WTC11 (cell line): ENCODE data around the gene HTR6.

Experiments
- ESRRA ChIP-seq: sonication (generic); formaldehyde crosslinking; IDR thresholded peaks from 2 replicates; pipeline ENCODE4 v1.8.1; 2022; ENCODE audit warnings: mild to moderate bottlenecking, missing genetic modification reagents, borderline replicate concordance
- GABPB1 ChIP-seq: sonication (generic); formaldehyde crosslinking; IDR thresholded peaks from 2 replicates; pipeline ENCODE4 v1.8.1; 2023; ENCODE audit warnings: mild to moderate bottlenecking, missing genetic modification reagents
- JAZF1 ChIP-seq: fragments of 250-450 bp; sonication (Bioruptor Pico); IDR thresholded peaks from 2 replicates; pipeline ENCODE4 v1.9.0; 2021; ENCODE audit warnings: moderate library complexity, mild to moderate bottlenecking, inconsistent platforms
- KAT7 ChIP-seq: sonication (generic); formaldehyde crosslinking; IDR thresholded peaks from 2 replicates; pipeline ENCODE4 v1.8.1; 2023; ENCODE audit warnings: missing genetic modification reagents, mild to moderate bottlenecking, borderline replicate concordance
- RELA ChIP-seq: sonication (generic); formaldehyde crosslinking; IDR thresholded peaks from 2 replicates; pipeline ENCODE4 v1.8.1; 2022; ENCODE audit warnings: missing genetic modification reagents, mild to moderate bottlenecking, borderline replicate concordance
- RORB ChIP-seq: fragments of 250-450 bp; sonication (Bioruptor Pico); IDR thresholded peaks from 2 replicates; pipeline ENCODE4 v1.9.0; 2021; ENCODE audit warnings: mild to moderate bottlenecking
- SOX15 ChIP-seq: fragments of 250-450 bp; sonication (Bioruptor Pico); IDR thresholded peaks from 2 replicates; pipeline ENCODE4 v1.9.0; 2021; ENCODE audit warnings: mild to moderate bottlenecking
- TEAD4 ChIP-seq: sonication (generic); formaldehyde crosslinking; IDR thresholded peaks from 2 replicates; pipeline ENCODE4 v1.8.0; 2022; ENCODE audit warnings: mild to moderate bottlenecking, missing genetic modification reagents
- ZNF138 ChIP-seq: sonication (generic); formaldehyde crosslinking; conservative IDR thresholded peaks from 2 replicates; pipeline ENCODE4 v1.8.1; 2022; ENCODE audit warnings: mild to moderate bottlenecking, moderate library complexity, missing genetic modification reagents
- ZNF232 ChIP-seq: sonication (generic); formaldehyde crosslinking; IDR thresholded peaks from 2 replicates; pipeline ENCODE4 v1.8.0; 2022; ENCODE audit warnings: mild to moderate bottlenecking, missing genetic modification reagents
- TF ChIP-seq, protein P1 (sequence below): fragments of 200-600 bp; IDR thresholded peaks from 2 replicates; pipeline ENCODE4 v1.8.0; 2022; ENCODE audit warnings: antibody characterized with exemption
- TF ChIP-seq, protein P2 (sequence below): fragments of 250-450 bp; sonication (Bioruptor Pico); IDR thresholded peaks from 2 replicates; pipeline ENCODE4 v1.9.0; 2021; ENCODE audit warnings: mild to moderate bottlenecking
- TF ChIP-seq, protein P3 (sequence below): sonication (generic); formaldehyde crosslinking; conservative IDR thresholded peaks from 2 replicates; pipeline ENCODE4 v1.8.1; 2023; ENCODE audit warnings: mild to moderate bottlenecking, low read depth, missing genetic modification reagents, moderate library complexity
- TF ChIP-seq, protein P4 (sequence below): sonication (generic); formaldehyde crosslinking; IDR thresholded peaks from 2 replicates; pipeline ENCODE4 v1.8.1; 2022; ENCODE audit warnings: missing genetic modification reagents, borderline replicate concordance

DNA sequence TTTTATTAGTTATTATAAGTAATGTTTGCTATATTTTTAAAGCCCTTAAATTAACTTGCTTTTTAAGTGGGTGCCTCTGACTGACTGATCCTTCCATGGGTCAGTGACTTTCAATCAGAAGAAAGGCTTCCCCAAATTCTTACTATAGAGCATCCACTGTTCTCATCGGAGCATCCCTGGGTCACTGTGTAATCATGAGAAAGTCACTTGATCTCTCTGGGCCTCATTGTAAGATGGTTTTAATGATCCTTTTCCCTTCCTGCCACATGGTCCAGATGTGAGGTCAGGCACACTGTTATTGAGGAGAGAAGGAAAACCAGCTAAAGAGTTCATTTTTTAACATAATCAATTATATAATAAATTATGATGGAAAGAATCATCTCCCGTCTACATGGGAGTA is 31.6 kb upstream of the HTR6 start:
- TF ChIP-seq, protein P1, sequence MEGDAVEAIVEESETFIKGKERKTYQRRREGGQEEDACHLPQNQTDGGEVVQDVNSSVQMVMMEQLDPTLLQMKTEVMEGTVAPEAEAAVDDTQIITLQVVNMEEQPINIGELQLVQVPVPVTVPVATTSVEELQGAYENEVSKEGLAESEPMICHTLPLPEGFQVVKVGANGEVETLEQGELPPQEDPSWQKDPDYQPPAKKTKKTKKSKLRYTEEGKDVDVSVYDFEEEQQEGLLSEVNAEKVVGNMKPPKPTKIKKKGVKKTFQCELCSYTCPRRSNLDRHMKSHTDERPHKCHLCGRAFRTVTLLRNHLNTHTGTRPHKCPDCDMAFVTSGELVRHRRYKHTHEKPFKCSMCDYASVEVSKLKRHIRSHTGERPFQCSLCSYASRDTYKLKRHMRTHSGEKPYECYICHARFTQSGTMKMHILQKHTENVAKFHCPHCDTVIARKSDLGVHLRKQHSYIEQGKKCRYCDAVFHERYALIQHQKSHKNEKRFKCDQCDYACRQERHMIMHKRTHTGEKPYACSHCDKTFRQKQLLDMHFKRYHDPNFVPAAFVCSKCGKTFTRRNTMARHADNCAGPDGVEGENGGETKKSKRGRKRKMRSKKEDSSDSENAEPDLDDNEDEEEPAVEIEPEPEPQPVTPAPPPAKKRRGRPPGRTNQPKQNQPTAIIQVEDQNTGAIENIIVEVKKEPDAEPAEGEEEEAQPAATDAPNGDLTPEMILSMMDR: no peak
- TF ChIP-seq ZNF138 (CRISPR knock-in tag) (no peak), GABPB1 (CRISPR knock-in tag) (no peak), ZNF232 (CRISPR knock-in tag) (no peak), KAT7 (CRISPR knock-in tag) (no peak), RELA (CRISPR knock-in tag) (no peak), SOX15 (CRISPR knock-in tag) (no peak), ESRRA (CRISPR knock-in tag) (no peak), TEAD4 (CRISPR knock-in tag) (no peak), JAZF1 (CRISPR knock-in tag) (no peak), RORB (CRISPR knock-in tag) (no peak)
- TF ChIP-seq, protein P2, sequence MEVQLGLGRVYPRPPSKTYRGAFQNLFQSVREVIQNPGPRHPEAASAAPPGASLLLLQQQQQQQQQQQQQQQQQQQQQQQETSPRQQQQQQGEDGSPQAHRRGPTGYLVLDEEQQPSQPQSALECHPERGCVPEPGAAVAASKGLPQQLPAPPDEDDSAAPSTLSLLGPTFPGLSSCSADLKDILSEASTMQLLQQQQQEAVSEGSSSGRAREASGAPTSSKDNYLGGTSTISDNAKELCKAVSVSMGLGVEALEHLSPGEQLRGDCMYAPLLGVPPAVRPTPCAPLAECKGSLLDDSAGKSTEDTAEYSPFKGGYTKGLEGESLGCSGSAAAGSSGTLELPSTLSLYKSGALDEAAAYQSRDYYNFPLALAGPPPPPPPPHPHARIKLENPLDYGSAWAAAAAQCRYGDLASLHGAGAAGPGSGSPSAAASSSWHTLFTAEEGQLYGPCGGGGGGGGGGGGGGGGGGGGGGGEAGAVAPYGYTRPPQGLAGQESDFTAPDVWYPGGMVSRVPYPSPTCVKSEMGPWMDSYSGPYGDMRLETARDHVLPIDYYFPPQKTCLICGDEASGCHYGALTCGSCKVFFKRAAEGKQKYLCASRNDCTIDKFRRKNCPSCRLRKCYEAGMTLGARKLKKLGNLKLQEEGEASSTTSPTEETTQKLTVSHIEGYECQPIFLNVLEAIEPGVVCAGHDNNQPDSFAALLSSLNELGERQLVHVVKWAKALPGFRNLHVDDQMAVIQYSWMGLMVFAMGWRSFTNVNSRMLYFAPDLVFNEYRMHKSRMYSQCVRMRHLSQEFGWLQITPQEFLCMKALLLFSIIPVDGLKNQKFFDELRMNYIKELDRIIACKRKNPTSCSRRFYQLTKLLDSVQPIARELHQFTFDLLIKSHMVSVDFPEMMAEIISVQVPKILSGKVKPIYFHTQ (CRISPR knock-in tag): no peak
- TF ChIP-seq, protein P3, sequence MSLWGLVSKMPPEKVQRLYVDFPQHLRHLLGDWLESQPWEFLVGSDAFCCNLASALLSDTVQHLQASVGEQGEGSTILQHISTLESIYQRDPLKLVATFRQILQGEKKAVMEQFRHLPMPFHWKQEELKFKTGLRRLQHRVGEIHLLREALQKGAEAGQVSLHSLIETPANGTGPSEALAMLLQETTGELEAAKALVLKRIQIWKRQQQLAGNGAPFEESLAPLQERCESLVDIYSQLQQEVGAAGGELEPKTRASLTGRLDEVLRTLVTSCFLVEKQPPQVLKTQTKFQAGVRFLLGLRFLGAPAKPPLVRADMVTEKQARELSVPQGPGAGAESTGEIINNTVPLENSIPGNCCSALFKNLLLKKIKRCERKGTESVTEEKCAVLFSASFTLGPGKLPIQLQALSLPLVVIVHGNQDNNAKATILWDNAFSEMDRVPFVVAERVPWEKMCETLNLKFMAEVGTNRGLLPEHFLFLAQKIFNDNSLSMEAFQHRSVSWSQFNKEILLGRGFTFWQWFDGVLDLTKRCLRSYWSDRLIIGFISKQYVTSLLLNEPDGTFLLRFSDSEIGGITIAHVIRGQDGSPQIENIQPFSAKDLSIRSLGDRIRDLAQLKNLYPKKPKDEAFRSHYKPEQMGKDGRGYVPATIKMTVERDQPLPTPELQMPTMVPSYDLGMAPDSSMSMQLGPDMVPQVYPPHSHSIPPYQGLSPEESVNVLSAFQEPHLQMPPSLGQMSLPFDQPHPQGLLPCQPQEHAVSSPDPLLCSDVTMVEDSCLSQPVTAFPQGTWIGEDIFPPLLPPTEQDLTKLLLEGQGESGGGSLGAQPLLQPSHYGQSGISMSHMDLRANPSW (CRISPR knock-in tag): no peak
- TF ChIP-seq, protein P4, sequence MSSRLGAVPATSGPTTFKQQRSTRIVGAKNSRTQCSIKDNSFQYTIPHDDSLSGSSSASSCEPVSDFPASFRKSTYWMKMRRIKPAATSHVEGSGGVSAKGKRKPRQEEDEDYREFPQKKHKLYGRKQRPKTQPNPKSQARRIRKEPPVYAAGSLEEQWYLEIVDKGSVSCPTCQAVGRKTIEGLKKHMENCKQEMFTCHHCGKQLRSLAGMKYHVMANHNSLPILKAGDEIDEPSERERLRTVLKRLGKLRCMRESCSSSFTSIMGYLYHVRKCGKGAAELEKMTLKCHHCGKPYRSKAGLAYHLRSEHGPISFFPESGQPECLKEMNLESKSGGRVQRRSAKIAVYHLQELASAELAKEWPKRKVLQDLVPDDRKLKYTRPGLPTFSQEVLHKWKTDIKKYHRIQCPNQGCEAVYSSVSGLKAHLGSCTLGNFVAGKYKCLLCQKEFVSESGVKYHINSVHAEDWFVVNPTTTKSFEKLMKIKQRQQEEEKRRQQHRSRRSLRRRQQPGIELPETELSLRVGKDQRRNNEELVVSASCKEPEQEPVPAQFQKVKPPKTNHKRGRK (CRISPR knock-in tag): no peak
